ENCODE results near the gene RORC. TPM values are rescaled to one million over a fixed set of nuclear protein-coding genes. Genes with fewer than 3 reads are reported as not detected.

Gene RORC
- total and polyA plus RNA-seq, 2 donors from 2014 or later: 19.1 to 34.5 TPM

GRCh38 chr1:151801310-151801820, 30.2 kb downstream of the RORC start:
- Histone ChIP-seq H3K36me3 (ENCODE audit: control insufficient read depth in 2 of 3, insufficient read depth in 3 of 3, low read length in 3 of 3) (no peaks in the 10 kb centered on the region), H3K4me3 (ENCODE audit: low read length in 3 of 3) (no peak overlapping the region)
- no peak for FAIRE-seq

DNA sequence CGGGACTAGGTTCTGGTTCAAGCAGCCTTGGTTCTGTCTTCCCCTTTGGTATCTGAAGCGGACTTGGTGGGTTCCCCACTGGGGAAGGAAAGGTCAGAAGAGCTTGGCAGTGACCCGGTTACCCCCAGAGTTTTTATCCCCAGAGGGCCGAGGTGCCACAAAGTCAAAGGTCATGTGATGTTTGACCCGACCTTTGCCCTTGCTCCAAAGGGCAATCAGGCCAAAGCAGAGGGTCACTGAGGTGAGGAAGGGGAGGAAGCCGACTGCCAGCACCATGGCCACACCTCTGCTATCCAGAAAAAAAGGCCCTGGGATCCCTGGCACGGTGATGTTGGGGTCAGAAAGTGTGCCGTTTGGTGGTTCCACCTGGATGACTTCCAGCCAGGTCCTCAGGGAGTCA, 30.8 kb downstream of the RORC start:
- Histone ChIP-seq H3K9ac (ENCODE audit: low read length in 3 of 3) (no peak overlapping the region), H3K9me3 (ENCODE audit: control insufficient read depth in 2 of 3, insufficient read depth in 1 of 3, low read length in 3 of 3) (no peaks in the 10 kb centered on the region), H3K4me1 (ENCODE audit: control insufficient read depth in 2 of 3, insufficient read depth in 2 of 3, low read depth in 1 of 3, low read length in 3 of 3) (no peaks in the 10 kb centered on the region), H3K27me3 (ENCODE audit: control insufficient read depth, insufficient read depth, low read length) (no peaks in the 10 kb centered on the region), H3K36me3 (ENCODE audit: control insufficient read depth in 2 of 3, insufficient read depth in 3 of 3, low read length in 3 of 3) (no peaks in the 10 kb centered on the region), H3K4me3 (ENCODE audit: low read length in 3 of 3) (no peak overlapping the region), H3K27ac (ENCODE audit: low read depth in 2 of 2, low read length in 2 of 2) (no peak overlapping the region)
- FAIRE-seq (no peak), DNase-seq (no peak)
- TF ChIP-seq, protein P1, sequence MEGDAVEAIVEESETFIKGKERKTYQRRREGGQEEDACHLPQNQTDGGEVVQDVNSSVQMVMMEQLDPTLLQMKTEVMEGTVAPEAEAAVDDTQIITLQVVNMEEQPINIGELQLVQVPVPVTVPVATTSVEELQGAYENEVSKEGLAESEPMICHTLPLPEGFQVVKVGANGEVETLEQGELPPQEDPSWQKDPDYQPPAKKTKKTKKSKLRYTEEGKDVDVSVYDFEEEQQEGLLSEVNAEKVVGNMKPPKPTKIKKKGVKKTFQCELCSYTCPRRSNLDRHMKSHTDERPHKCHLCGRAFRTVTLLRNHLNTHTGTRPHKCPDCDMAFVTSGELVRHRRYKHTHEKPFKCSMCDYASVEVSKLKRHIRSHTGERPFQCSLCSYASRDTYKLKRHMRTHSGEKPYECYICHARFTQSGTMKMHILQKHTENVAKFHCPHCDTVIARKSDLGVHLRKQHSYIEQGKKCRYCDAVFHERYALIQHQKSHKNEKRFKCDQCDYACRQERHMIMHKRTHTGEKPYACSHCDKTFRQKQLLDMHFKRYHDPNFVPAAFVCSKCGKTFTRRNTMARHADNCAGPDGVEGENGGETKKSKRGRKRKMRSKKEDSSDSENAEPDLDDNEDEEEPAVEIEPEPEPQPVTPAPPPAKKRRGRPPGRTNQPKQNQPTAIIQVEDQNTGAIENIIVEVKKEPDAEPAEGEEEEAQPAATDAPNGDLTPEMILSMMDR (IDR thresholded peaks at IDR 0.05; ENCODE audit: borderline replicate concordance, extremely low read depth, insufficient read depth): no peak
- intact Hi-C loops (cut with DNase I): no loop called here

More at GRCh38 chr1:151801310-151801820, 30.2 kb downstream of the RORC start:
- DNase-seq: no peak
- Histone ChIP-seq H3K9ac (ENCODE audit: low read length in 3 of 3) (no peak overlapping the region), H3K9me3 (ENCODE audit: control insufficient read depth in 2 of 3, insufficient read depth in 1 of 3, low read length in 3 of 3) (no peaks in the 10 kb centered on the region), H3K27me3 (ENCODE audit: control insufficient read depth, insufficient read depth, low read length) (no peaks in the 10 kb centered on the region), H3K27ac (ENCODE audit: low read depth in 2 of 2, low read length in 2 of 2) (no peak overlapping the region), H3K4me1 (ENCODE audit: control insufficient read depth in 2 of 3, insufficient read depth in 2 of 3, low read depth in 1 of 3, low read length in 3 of 3) (no peaks in the 10 kb centered on the region)
- TF ChIP-seq, protein P1 (IDR thresholded peaks at IDR 0.05; ENCODE audit: borderline replicate concordance, extremely low read depth, insufficient read depth): no peak
- intact Hi-C loops (cut with DNase I): no loop called here

GRCh38 chr1:151799179-151800022, 32.2 kb downstream of the RORC start:
- Histone ChIP-seq H3K9ac (ENCODE audit: low read length in 3 of 3) (no peak overlapping the region), H3K4me3 (ENCODE audit: low read length in 3 of 3) (no peak overlapping the region), H3K36me3 (ENCODE audit: control insufficient read depth in 2 of 3, insufficient read depth in 3 of 3, low read length in 3 of 3) (no peaks in the 10 kb centered on the region), H3K27me3 (ENCODE audit: control insufficient read depth, insufficient read depth, low read length) (no peaks in the 10 kb centered on the region), H3K4me1 (ENCODE audit: control insufficient read depth in 2 of 3, insufficient read depth in 2 of 3, low read depth in 1 of 3, low read length in 3 of 3) (no peaks in the 10 kb centered on the region), H3K9me3 (ENCODE audit: control insufficient read depth in 2 of 3, insufficient read depth in 1 of 3, low read length in 3 of 3) (no peaks in the 10 kb centered on the region), H3K27ac (ENCODE audit: low read depth in 2 of 2, low read length in 2 of 2) (no peak overlapping the region)
- intact Hi-C loops (cut with DNase I): no loop called here
- DNase-seq (no peak), FAIRE-seq (no peak)
- TF ChIP-seq, protein P1 (IDR thresholded peaks at IDR 0.05; ENCODE audit: borderline replicate concordance, extremely low read depth, insufficient read depth): no peak
